Stimulated activated CD8-positive, alpha-beta memory T cell treated with anti-CD3 and anti-CD28 coated beads, Interleukin-15, amount 100 ng/mL, for 1 hour (primary cell): ENCODE measurements around the gene PDE4B.
"Not testable (repeated sequence)": the region's sequence is repeated elsewhere in the genome, so short reads cannot be mapped to it uniquely, and the experiment has no call there.

ENCODE experiments used
- DNase-seq: peaks from one replicate; pipeline ENCODE4 v3.0.0-alpha.2; 2020; ENCODE audit warnings: low read depth

PDE4B gene

GRCh38 chr1:66313429-66313828, 520.7 kb downstream of the PDE4B start:
- no peak for DNase-seq

DNA sequence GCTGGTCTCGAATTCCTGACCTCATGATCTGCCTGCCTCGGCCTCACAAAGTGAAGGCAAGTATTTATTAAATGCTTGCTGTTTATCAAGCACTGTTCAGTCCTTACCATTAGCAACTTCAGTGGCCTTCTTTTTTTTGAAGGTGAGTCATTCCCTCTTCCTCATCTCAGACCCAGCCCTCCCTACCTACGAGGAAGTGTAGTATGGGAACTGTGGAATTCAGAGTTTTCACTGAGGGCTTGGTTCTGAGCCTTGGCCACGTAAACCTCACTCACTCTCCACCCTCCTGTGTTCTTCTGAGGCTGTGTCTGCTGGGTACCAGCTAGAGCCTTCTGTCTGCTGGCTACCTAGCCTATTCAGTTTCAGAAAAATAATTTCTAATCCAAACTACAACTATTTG, 523.0 kb downstream of the PDE4B start:
- DNase-seq: no peak

GRCh38 chr1:66316464-66317247, 524.0 kb downstream of the PDE4B start:
- no peak for DNase-seq

- no peak for DNase-seq
These were observed 524.5 kb downstream of the PDE4B start for GRCh38 chr1:66317248-66317515.

- DNase-seq: no peak
These were observed 527.5 kb downstream of the PDE4B start for GRCh38 chr1:66320231-66320630.

GRCh38 chr1:66322462-66322861, 529.8 kb downstream of the PDE4B start:
- DNase-seq: not testable (repeated sequence)

DNA sequence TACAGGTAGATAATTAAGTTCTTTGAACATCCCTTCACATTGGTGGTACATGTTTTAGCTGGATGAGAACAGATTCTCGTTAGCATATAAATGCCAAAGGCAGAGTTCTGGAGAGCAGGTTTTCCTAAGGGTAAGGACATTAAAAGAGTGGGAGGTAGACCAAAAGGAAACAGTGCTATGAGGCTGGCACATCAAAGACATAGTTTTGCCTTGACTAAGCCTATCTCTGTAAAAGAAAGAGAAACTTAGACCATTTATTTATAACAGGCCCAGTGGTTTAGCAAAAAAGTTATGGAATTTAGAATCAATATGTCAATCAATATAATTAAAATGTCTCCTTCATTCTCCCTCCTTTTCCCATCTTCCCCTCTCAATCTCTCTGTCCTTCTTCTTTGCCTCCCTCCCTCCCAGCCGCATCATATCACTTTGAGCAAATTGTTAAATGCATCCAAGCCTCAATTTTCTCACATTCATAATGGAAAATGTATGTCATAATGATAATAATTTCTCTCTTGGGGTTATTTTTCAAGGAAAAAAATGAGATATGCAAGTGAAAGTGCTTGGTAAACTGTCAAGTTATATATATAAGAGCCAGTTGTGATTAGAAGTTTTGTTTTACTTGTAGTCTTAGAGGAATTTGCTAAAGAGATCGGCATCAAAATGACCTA, 531.4 kb downstream of the PDE4B start:
- no peak for DNase-seq

DNA sequence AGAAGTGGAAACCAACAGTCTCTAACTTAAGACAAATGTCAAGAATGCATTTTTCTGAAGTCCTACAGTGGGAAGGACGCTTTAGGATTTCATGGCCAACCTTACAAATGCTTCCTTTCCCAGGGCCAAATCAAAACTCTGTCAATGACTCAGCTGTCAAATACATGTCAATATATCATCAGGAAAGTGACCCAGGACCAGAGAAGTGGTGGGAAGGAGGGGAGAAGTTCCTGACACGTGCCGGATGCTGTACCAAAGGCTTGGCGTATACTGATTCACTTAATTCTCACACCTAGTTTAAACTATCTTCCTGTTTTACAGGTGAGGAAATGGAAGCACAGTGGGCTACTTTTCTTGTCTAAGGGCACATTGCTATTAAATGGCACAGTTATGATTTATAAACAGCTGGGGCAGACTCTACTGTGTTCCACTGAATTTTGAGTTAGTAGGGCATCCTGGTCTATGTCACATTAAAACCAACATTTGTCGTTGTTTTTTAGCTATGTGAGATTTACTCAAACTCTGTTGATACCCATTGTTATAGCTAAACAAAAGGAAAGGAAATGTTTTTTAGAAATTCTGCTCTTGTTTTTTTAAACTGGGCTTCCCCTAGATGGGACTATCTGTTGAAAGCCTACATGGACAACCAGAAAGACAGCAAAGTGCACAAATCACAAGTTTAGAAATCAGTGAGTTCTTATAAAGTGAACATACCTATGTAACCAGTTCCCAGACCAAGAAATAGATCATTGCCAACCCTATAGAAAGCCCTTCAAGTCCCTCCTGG, 533.1 kb downstream of the PDE4B start:
- no peak for DNase-seq

- DNase-seq: no peak
These were observed 534.2 kb downstream of the PDE4B start for GRCh38 chr1:66326867-66327266.

GRCh38 chr1:66327588-66327987, 534.9 kb downstream of the PDE4B start:
- no peak for DNase-seq

DNA sequence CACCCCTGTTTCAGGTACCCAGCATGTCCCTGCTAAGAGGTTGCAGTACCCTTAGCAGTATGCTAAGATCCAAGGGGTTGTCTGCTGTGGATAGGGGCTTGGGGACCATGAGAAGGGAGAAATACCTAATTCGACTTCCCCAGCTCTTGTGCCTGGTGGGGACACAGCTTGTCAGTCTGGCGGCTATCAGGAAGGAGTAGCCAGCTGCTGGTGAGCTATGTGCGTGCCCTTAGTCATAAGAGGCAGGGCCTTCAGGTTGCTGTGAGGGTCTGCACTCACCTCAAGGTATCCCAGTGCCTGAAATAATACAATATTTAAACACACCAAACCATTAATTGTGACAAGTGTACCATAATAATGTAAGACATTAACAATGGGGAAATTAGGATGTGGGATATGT, 536.2 kb downstream of the PDE4B start:
- DNase-seq: no peak

GRCh38 chr1:66330722-66331141, 538.0 kb downstream of the PDE4B start:
- DNase-seq: no peak

DNA sequence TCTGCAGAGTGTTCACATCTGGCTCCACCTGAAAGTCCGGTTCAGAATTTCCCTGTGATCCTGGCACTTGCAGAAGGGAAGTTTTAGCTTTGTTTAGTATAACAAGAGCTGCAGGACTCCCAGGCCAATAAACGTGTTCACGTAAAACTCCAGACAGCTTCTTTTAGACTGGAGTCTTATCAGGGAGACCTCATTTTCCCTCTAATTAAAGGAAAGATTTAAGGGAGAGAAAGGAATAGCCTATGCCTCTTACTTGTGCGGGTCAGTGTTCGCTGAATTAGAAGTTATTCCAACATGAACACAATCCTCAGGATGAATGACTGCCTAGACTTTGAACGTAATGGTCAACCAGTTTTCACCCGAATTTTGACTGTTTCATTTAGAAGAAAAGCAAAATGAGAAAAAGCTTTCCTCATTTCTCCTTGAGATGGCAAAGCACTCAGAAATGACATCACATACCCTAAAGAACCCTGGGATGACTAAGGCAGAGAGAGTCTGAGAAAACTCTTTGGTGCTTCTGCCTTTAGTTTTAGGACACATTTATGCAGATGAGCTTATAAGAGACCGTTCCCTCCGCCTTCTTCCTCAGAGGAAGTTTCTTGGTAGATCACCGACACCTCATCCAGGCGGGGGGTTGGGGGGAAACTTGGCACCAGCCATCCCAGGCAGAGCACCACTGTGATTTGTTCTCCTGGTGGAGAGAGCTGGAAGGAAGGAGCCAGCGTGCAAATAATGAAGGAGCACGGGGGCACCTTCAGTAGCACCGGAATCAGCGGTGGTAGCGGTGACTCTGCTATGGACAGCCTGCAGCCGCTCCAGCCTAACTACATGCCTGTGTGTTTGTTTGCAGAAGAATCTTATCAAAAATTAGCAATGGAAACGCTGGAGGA, 539.2 kb downstream of the PDE4B start:
- no peak for DNase-seq

DNA sequence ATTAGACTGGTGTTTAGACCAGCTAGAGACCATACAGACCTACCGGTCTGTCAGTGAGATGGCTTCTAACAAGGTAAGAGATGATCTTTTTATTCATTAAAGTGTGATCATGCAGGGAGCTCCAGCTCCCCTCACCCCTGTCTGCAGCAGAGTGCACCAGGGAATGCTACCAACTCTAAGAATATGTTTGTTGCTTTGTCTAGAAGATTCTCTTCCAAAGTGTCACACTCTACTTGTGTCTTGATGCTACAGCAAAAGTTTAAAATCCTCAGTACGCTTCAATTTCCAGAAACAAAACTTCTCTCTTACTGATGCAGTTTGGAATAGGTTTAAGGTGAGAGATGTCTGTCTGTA, 539.8 kb downstream of the PDE4B start:
- DNase-seq: no peak

- DNase-seq: no peak
These were observed 540.9 kb downstream of the PDE4B start for GRCh38 chr1:66333466-66334199.

- DNase-seq: no peak
These were observed 541.6 kb downstream of the PDE4B start for GRCh38 chr1:66334318-66334717.

GRCh38 chr1:66335125-66335524, 542.4 kb downstream of the PDE4B start:
- no peak for DNase-seq

- DNase-seq: no peak
These were observed 543.4 kb downstream of the PDE4B start for GRCh38 chr1:66335859-66336640.

- no peak for DNase-seq
These were observed 543.9 kb downstream of the PDE4B start for GRCh38 chr1:66336641-66336990.

DNA sequence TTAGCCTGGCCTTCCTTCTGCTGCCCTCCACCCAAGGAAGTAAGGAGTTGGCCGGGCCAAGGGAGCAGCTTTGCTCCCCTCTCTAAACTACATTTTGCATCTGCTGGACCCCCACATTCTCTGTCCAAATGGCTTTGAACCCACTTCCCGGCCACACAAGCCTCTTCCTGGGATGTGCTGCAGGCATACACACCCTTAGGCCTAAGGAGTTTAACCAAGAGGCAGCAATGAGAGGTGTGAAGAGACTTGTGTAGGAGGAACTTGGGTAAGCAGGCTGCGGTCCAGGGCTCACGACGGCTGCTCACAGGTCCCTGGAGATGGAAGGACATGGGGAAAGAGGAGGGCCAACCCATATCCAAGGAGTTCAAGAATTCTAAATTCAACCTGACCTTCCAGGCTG, 544.6 kb downstream of the PDE4B start:
- no peak for DNase-seq

DNA sequence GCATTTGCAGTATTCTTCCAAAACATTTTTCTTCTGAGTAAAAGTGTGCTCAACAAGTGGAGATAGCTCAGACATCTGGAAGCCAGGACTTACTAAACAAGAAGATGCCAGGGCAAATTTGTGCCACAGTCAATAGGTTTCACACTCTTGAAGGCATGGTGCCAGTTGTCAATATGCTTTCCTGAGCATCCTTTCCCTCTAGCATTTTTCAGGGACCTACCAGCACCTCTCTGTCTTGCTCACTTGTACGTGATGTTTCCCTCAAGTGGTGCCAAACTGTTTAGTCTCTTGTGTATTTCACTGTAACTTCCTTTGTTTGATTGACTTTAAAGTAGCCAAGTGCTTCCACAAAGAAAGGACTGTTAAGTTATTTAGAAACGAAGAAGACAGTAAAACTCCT, 547.2 kb downstream of the PDE4B start:
- DNase-seq: no peak
